ENCODE results near the gene GLMN.

Gene GLMN, protein sequence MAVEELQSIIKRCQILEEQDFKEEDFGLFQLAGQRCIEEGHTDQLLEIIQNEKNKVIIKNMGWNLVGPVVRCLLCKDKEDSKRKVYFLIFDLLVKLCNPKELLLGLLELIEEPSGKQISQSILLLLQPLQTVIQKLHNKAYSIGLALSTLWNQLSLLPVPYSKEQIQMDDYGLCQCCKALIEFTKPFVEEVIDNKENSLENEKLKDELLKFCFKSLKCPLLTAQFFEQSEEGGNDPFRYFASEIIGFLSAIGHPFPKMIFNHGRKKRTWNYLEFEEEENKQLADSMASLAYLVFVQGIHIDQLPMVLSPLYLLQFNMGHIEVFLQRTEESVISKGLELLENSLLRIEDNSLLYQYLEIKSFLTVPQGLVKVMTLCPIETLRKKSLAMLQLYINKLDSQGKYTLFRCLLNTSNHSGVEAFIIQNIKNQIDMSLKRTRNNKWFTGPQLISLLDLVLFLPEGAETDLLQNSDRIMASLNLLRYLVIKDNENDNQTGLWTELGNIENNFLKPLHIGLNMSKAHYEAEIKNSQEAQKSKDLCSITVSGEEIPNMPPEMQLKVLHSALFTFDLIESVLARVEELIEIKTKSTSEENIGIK

DNA sequence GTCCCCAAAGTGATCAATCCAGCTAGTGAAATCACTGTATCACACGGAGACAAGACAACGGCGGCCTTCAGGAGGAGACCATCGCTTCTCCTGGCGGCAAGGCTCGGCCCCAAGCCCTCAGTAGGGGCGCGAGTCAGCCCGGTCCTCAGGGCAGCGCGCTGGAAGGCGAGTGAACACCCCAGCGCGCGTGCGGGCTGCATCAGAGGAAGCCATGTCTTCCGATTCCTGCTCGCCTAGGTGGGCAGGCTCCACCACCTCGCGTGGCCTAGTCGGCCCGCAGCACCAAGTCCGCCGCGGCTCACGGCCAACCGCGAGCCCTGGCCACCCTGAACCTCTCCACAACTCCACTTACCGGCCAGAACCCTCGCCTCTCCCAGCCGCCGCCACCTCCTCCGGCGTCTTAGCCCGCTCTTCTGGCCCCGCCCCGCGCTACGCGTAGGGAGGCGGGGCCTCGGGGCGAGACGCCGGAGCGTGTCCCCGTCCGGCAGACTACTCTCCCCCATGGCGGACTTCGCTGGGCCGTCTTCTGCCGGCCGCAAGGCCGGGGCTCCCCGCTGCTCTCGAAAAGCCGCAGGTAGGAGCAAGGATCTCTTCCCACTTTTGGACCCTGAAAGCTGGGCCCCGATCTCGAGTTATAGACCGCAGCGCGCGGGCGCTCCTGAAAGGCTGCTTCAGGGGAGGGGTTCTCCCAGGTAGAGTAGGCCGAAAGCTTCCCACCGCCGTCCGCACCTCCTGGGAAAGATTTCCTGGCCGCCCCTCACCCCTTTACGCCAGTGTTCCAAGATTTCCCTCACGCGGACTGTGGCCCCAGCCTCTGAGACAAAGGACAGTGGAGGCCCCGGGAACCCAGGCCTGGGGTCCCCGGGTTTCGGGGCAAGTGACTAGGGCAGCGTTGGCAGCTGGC is at the start of gene GLMN, which contains the start of gene RPAP2:
Gene GLMN, minus strand, starts transcription at position 415 of the 904 bp plus-strand sequence. CDS start 988 bp downstream, outside the sequence.
Gene RPAP2, plus strand, starts transcription at position 487 of the 904 bp plus-strand sequence. Its CDS starts 15 bp downstream, at position 502.
- DNase-seq = peak; percentile 95

DNA sequence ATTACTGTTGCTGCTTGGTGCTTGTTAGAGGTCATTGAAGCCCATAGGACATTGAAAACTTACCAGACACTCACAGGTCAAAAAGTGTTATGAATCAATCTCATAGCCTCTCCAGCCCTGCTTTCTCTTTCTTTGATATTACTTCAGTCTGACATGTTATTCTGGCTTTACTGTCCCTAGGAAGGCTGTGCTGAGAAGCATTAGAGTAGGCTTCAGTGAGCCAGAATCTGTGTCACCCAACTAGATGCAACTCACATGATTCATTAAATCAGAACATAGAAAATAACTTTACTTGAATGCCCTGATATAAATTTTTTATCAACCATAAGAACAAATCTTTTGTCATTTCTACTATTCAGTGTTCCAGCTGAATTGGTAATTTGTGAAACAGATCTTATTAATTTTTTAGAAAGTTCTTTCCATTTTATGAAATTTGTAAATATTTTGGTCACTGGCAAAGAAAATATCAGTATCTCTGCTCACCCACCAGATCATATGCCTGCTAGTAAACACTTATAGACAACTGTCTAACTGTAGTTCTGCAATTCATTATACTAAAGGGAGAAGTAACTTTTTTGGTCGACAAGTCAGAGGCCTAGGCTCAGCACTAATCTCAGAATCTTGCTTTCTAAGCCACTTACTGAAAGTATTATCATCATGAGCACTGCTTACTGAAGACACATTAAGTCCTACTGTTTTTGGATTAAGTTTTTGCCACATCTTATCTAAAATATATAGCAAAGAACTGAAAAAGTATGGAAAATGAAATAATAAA is 48.3 kb upstream of the GLMN start:
- DNase-seq = peak; percentile 44

GRCh38 chr1:92343061-92343460 is 44.3 kb upstream of the GLMN start:
- peak; percentile 24 for DNase-seq

DNA sequence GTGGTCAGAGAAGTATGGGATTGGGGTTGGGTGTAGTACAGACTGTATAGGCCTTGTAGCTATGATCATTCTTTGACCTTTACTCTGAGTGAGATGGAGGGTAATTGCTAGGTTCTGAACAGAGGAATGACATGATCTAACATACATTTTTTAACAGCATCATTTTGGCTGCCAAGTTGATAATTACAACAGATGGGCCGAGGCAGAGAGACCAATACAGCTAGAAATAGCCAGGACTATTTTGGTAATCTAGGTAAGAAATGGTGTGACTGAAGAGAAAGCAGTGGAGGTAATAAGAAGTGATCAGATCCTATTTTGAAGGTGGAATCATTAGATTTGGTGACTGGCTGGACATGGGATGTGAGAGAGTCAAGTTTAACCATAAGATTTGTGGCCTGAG is 43.6 kb upstream of the GLMN start:
- no peak for DNase-seq

DNA sequence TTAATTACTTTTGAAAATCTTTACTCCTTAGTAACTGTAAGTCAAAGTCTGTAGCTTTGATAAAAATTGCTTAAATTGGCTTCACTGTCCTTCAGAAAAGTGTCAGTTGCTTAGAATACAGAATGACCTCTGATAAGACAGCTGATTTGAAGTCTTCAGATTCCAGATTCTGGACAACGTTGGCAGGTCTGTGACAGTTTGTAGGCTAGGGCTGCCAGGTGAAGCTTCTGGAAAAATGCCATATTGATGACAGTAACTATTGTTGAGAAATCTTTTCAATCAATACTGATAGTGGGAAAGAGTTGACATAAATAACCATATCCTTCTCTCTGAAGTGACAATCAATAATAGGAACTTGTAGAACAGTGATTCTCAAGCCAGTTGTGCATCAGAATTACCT is 41.4 kb upstream of the GLMN start:
- no peak for DNase-seq

- DNase-seq = no peak
Observed at GRCh38 chr1:92333668-92334067, 34.9 kb upstream of the GLMN start.

GRCh38 chr1:92329347-92330129 is 30.8 kb upstream of the GLMN start:
- no peak for DNase-seq

DNA sequence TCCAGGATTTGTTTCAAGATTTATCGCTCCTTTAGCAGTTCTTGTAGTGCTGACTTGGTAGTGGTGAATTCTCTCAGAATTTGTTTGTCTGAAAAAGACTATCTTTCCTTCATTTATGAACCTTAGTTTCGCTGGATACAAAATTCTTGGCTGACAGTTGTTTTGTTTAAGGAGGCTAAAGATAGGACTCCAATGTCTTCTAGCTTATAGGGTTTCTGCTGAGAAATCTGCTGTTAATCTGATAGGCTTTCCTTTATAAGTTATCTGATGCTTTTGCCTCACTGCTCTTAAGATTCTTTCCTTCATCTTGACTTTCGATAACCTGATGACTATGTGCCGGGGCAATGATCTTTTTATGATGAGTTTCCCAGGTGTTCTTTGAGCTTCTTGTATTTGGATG is 29.0 kb upstream of the GLMN start:
- DNase-seq = no peak

DNA sequence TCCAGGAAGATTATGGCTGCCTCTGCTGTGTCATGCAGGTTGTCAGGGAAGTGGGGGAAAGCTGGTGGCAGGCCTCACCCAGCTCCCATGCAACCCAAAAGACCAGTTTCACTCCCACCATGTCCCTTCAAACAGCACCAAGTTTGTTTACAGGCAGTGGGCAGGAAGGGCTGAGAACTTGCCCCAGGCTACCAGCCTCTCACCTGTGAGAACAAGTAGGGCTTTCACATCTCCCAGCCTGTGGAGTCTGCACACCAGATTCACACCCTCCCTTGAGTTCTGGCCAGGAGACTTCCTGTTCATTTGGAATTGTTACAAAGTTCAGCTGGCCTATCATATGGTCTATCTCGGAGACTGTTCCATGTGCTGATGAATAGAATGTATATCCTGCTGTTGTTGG is 27.9 kb upstream of the GLMN start:
- no peak for DNase-seq

DNA sequence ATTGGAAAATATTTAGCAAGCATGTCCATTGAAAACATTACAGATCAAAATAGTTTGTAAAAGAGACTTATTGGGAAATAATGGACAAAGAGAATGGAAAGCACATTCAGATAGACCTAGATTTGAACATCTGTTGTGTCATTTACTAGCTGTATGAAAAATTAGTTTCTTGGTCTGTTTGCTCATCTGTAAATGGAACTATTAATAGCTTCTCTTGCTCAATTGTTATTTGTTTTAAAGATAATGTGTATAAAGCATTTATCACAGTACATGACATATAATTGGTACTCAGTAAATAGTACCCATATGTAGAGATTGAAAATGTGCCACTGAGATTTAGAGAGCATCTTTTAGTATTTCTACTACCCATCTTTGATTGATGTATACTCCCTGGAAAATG is 26.0 kb upstream of the GLMN start:
- no peak for DNase-seq

DNA sequence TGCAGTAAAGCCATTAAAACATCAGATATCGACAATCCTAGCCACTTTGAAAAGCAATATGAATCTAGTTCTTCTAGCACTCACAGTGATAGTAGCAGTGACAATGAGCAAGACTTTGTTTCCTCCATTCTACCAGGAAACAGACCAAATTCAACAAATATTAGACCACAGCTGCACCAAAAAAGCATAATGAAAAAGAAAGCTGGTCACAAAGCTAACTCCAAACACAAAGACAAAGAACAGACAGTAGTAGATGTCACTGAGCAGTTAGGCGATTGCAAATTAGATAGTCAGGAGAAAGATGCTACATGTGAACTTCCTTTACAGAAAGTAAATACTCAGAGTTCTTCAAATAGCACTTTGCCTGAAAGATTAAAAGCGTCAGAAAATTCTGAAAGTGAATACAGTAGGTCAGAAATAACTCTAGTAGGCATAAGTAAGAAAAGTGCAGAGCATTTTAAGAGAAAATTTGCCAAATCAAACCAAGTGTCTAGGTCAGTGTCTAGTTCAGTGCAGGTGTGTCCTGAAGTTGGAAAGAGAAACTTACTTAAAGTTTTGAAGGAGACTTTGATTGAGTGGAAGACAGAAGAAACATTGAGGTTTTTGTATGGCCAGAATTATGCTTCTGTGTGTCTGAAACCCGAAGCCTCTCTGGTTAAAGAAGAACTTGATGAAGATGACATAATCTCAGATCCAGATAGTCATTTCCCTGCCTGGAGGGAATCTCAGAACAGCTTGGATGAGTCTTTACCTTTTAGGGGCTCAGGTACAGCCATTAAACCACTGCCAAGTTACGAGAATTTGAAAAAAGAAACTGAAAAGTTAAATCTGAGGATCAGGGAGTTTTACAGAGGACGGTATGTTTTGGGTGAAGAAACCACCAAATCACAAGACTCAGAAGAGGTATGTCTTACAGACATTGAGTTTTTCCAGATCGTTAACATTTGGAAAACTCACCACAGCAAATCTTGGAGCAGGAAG is 25.0 kb upstream of the GLMN start:
- DNase-seq = no peak

- DNase-seq = no peak
Observed at GRCh38 chr1:92317836-92318493, 19.2 kb upstream of the GLMN start.

DNA sequence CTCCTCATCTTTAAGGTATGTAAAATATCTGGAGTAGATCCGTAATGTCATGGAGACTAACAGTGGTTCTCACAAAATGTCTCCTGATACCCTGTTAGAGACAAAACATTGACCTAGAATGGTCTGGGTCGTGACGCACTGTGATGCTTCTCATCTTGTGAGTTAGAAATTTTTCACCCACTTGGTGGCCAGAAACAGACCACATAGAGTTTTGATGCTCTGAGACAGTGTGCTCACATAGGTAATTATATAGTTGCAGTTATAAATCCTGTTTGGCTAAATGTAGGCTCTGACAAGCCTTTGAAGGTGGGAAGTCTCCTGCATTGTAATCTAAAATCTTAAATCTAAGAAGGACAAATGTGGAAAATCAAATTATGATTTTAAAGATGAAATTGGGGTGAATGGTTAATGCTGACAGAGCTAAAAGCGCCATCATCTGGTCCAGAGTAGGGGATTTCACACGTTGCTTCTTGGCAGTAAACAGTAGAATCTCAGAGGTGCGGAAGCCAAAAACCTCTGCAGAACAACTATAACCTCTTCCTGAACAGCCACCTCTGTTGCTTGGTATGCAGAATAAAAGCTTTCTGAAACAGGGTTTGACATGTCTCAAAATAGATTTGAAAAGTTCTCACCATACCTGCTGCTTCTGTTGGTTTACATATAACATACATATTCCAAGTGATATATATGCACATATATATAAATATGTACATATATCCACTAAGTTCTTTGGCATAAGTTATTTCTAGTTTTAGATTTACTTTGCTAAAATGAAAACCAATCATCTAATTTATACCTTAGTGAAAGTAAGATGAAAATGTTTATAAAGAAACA is 17.2 kb upstream of the GLMN start:
- no peak for DNase-seq

- no peak for DNase-seq
Observed at GRCh38 chr1:92314024-92314423, 15.2 kb upstream of the GLMN start.

DNA sequence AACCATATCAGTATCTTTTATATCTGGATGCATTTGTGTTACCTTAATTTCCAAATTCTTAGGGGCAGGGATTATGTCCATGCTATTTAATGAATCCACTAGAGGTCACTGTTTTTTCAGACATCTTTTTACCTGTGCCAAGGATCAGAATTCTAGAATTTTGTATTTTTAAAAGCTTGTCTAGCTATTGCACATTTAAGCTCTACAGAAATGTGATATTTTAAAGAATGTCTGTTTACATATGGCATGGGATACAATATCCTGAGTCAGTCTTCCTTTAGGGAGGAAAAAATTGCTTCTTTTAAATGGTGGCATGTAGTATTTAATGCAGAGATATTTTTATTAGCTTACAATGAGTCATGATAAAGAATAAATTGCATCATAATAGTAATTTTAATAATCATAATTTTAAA is 11.4 kb upstream of the GLMN start:
- DNase-seq = peak; percentile 55

- DNase-seq = no peak
Observed at GRCh38 chr1:92307980-92308379, 9.2 kb upstream of the GLMN start.

GRCh38 chr1:92306020-92306419 is 7.2 kb upstream of the GLMN start:
- no peak for DNase-seq

DNA sequence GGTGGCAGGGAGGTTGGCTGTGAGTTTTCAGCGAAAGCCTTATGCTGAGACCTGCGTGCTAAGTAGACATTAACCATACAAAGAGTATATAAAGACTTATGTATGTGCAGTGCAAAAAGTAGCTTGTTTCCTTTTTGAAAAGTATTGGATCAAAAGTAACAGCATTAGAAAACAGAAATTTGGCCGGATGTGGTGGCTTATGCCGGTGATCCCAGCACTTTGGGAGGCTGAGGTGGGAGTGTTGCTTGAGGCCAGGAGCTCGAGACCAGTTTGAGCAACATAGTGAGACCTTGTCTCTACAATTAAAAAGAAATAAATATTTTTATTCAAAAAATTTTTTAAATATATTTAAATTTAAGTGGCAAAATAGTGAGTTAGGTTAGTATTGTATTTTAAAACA is 2.2 kb upstream of the GLMN start:
- no peak for DNase-seq

All from NCI-H82 (cell line).